Nephron (organoid): Measurements from ENCODE around the gene ZNF619.

Experiments used
- H3K27ac Mint-ChIP-seq, 3 experiments: 2 replicates each; pipeline ENCODE4 v1.8.0; 2020; ENCODE audit warnings: mixed read lengths in 3 of 3, mild to moderate bottlenecking in 2 of 3, moderate library complexity in 1 of 3
- H3K27me3 Mint-ChIP-seq: 2 replicates; pipeline ENCODE4 v1.8.0; 2021; ENCODE audit warnings: low read depth, mild to moderate bottlenecking, moderate library complexity, mixed read lengths
- H3K36me3 Mint-ChIP-seq: 2 replicates; pipeline ENCODE4 v1.8.0; 2020; ENCODE audit warnings: low read depth, mixed read lengths
- H3K4me1 Mint-ChIP-seq: 2 replicates; pipeline ENCODE4 v1.8.0; 2020; ENCODE audit warnings: mixed read lengths
- H3K4me3 Mint-ChIP-seq, 3 experiments: 2 replicates each; pipeline ENCODE4 v1.8.0; 2020; ENCODE audit warnings: mild to moderate bottlenecking in 3 of 3, mixed read lengths in 3 of 3, moderate library complexity in 2 of 3
- H3K9me3 Mint-ChIP-seq: 2 replicates; pipeline ENCODE4 v1.8.0; 2020; ENCODE audit warnings: mixed read lengths
- TF ChIP-seq, protein P1 (sequence below), 3 experiments: fragments of 200-600 bp; sonication (generic); IDR thresholded peaks; one replicate each; pipeline ENCODE4 v1.5.0; 2021; ENCODE audit warnings: antibody characterized with exemption in 3 of 3; ENCODE audit not compliant: unreplicated experiment in 3 of 3

ZNF619 gene

DNA sequence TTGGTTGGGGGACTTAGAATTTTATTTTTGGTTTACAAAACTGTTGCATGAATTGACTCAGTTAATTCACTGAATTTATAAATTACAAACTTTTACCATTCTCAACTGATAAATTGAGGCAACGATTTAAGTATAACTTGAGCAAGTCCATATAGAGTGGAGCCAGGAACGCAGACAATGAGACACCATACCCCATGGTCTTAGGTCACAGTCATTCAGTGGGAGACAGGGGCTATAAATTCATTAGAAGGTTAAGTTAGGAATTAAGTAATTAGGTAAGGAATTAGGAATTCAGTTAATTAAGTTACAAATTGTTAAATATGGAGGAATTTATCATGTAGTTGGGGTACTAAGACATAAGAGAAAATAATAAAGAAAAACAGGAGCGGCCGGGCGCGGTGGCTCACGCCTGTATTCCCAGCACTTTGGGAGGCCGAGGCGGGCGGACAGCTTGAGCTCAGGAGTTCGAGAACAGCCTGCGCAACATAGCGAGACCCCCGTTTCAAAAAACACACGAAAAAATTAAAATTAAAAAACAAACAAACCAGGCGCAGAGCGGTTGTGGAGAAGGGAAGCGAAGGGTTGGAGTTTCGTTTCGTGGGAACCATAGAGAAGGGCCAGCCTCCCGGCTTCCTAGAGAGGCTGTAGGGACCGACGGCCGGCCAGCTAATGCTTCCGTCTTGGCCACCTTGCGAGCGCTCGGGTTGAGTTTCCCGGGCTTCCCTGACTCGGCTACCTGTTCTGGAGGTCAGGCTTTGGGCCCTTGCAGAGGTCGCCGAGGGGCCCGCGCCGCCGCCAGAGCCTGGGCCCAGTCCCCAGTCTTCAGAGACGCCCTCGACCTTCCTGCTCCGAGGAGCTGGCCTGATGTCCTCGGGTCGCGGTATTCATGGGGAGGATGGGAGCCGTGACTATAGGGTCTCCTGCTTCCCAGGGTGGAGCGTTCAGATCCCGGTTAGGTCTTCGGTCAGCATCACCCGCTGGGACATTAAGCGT is at the start of gene ZNF619:
Gene ZNF619 (plus strand): TSS at position 645 of the 993 bp plus-strand sequence. CDS start 858 bp downstream, outside the sequence.
- Mint-ChIP-seq H3K27ac (peak within 1 kb of the TSS; percentile 53 to 83 (median 73)), H3K4me1 (peaks cover 7% of the 10 kb centered on the region), H3K9me3 (no peaks in the 10 kb centered on the region), H3K36me3 (no peaks in the 10 kb centered on the region), H3K27me3 (no peaks in the 10 kb centered on the region), H3K4me3 (peak within 1 kb of the TSS; percentile 88 to 95 (median 90))
- TF ChIP-seq, protein P1, sequence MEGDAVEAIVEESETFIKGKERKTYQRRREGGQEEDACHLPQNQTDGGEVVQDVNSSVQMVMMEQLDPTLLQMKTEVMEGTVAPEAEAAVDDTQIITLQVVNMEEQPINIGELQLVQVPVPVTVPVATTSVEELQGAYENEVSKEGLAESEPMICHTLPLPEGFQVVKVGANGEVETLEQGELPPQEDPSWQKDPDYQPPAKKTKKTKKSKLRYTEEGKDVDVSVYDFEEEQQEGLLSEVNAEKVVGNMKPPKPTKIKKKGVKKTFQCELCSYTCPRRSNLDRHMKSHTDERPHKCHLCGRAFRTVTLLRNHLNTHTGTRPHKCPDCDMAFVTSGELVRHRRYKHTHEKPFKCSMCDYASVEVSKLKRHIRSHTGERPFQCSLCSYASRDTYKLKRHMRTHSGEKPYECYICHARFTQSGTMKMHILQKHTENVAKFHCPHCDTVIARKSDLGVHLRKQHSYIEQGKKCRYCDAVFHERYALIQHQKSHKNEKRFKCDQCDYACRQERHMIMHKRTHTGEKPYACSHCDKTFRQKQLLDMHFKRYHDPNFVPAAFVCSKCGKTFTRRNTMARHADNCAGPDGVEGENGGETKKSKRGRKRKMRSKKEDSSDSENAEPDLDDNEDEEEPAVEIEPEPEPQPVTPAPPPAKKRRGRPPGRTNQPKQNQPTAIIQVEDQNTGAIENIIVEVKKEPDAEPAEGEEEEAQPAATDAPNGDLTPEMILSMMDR (IDR thresholded peaks at IDR 0.05; ENCODE audit: unreplicated experiment in 3 of 3): no peak

DNA sequence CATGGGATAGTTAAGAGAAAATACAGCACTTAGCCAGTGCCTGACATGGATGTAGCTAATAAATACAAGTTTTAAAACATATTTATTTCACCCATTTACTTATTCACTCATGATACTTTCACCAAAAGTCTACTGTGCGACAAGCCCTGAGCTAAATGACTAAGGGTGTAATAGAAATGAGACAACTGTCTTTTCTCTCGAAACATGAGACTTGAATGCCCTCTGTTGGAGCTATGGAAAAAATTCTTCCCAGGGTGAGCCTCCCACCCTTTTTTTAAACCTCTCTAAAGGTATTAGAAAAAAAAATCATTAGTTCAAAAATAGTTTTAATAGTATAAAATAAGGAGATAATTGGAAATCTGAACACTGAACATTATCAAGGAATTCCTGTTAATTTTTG is 44.1 kb upstream of the ZNF619 start:
- no peaks in the 10 kb centered on the region for H3K27me3 Mint-ChIP-seq
- TF ChIP-seq, protein P1 (IDR thresholded peaks at IDR 0.05; ENCODE audit: unreplicated experiment in 3 of 3): no peak
- H3K4me1 Mint-ChIP-seq: no peaks in the 10 kb centered on the region
- H3K9me3 Mint-ChIP-seq: no peaks in the 10 kb centered on the region
- no peak overlapping the region for H3K4me3 Mint-ChIP-seq
- no peaks in the 10 kb centered on the region for H3K36me3 Mint-ChIP-seq
- H3K27ac Mint-ChIP-seq: no peak overlapping the region

DNA sequence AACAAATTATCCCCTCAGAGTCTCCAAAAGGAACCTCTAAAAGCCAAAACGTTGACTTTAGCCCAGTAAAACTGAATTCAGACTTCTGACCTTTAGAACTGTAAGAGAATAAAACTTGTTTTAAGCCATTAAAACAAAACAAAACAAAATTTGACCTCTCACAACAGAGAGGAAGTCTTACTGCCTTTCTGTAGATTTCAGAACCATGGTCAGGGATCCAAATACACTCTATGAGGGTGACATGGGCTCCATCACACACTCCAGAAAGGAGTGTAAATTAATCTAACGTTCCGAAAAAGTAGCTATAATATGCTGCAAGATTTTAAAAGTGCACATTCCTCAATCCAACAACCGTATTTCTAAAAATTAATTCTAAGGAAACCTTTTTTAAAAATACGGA is 39.0 kb upstream of the ZNF619 start:
- TF ChIP-seq, protein P1 (IDR thresholded peaks at IDR 0.05; ENCODE audit: unreplicated experiment in 3 of 3): no peak
- Mint-ChIP-seq H3K27ac (no peak overlapping the region), H3K4me1 (no peaks in the 10 kb centered on the region), H3K9me3 (peaks cover 2% of the 10 kb centered on the region), H3K4me3 (no peak overlapping the region), H3K36me3 (no peaks in the 10 kb centered on the region), H3K27me3 (no peaks in the 10 kb centered on the region)

DNA sequence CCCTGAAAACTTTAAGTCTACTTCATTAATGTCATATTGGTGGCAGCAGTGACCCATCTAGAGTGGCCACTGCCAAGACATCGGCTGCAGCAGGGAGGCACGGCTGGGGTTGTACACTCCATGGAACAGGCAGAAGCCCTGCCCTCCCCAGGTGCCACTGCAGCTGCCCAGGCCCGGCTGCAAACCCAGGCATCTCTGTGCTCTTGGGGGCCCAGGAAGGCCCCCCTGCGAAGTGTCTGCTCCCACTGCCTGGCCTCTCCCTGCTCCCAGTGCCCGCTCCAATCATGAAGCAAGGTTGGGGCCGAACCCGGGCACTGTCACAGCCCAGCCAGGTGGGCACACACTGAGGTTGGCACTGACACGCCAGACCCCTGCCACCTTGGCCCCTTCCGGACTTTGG is 31.9 kb upstream of the ZNF619 start:
- Mint-ChIP-seq H3K27ac (no peak overlapping the region), H3K4me1 (no peaks in the 10 kb centered on the region), H3K36me3 (no peaks in the 10 kb centered on the region), H3K27me3 (no peaks in the 10 kb centered on the region), H3K4me3 (no peak overlapping the region), H3K9me3 (peaks cover 2% of the 10 kb centered on the region)
- TF ChIP-seq, protein P1 (IDR thresholded peaks at IDR 0.05; ENCODE audit: unreplicated experiment in 3 of 3): no peak

DNA sequence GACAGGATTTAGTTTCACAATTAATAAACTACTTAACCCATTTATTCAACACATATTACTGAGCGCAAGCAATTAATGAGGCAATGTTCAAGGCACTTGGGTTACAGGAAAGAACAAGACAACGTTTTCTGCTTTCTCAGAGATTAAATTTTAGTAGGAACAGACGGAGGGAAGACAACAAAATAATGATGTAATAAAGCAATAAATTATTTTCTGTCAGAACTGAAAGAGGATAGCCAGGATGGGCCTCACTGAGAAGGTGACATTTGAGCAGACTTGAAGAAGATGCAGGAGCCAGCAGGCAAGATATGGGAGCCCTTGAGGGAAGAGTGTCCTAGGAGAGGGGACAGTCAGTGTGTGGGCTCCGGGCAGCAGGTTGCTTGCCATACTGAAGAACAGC is 31.0 kb upstream of the ZNF619 start:
- Mint-ChIP-seq H3K4me3 (no peak overlapping the region), H3K27me3 (no peaks in the 10 kb centered on the region), H3K9me3 (no peaks in the 10 kb centered on the region), H3K27ac (no peak overlapping the region), H3K36me3 (no peaks in the 10 kb centered on the region), H3K4me1 (no peaks in the 10 kb centered on the region)
- TF ChIP-seq, protein P1 (IDR thresholded peaks at IDR 0.05; ENCODE audit: unreplicated experiment in 3 of 3): no peak
